ENCODE results near the gene SLC26A5.

GRCh38 chr7:103474956-103475355 is 28.9 kb upstream of the SLC26A5 start:
- no peak for TF ChIP-seq POLR2A (IDR thresholded peaks at IDR 0.05)
- TF ChIP-seq, protein P1, sequence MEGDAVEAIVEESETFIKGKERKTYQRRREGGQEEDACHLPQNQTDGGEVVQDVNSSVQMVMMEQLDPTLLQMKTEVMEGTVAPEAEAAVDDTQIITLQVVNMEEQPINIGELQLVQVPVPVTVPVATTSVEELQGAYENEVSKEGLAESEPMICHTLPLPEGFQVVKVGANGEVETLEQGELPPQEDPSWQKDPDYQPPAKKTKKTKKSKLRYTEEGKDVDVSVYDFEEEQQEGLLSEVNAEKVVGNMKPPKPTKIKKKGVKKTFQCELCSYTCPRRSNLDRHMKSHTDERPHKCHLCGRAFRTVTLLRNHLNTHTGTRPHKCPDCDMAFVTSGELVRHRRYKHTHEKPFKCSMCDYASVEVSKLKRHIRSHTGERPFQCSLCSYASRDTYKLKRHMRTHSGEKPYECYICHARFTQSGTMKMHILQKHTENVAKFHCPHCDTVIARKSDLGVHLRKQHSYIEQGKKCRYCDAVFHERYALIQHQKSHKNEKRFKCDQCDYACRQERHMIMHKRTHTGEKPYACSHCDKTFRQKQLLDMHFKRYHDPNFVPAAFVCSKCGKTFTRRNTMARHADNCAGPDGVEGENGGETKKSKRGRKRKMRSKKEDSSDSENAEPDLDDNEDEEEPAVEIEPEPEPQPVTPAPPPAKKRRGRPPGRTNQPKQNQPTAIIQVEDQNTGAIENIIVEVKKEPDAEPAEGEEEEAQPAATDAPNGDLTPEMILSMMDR (IDR thresholded peaks at IDR 0.05): no peak
